Astrocyte (in vitro differentiated cells and primary cell): ENCODE results near the gene IARS2. TPM values are rescaled to one million over a fixed set of nuclear protein-coding genes. Genes with fewer than 3 reads are reported as not detected.

ENCODE experiments used
- DNase-seq: peaks from one replicate; pipeline ENCODE4 v3.0.0-alpha.2; 2010; ENCODE audit warnings: low read depth
- FAIRE-seq: peaks from 2 replicates; lab custom pipeline; 2011; peaks lifted over from hg19 to GRCh38; lab: Jason Lieb, UNC
- H2AFZ ChIP-seq: 2 replicates; pipeline ENCODE4 v1.6.0; 2012; ENCODE audit warnings: low read depth, low read length, inconsistent platforms
- H3K27ac ChIP-seq: 2 replicates; pipeline ENCODE4 v1.5.1; 2011; ENCODE audit warnings: low read depth, low read length, inconsistent platforms
- H3K27me3 ChIP-seq: 2 replicates; pipeline ENCODE4 v1.6.0; 2011; ENCODE audit warnings: low read length, inconsistent platforms; ENCODE audit not compliant: insufficient read depth
- H3K36me3 ChIP-seq: 2 replicates; pipeline ENCODE4 v1.5.1; 2011; ENCODE audit warnings: low read length, inconsistent platforms; ENCODE audit not compliant: insufficient read depth
- H3K4me1 ChIP-seq: 2 replicates; pipeline ENCODE4 v1.5.1; 2011; ENCODE audit warnings: low read length, inconsistent platforms; ENCODE audit not compliant: insufficient read depth
- H3K4me2 ChIP-seq: 2 replicates; pipeline ENCODE4 v1.6.0; 2012; ENCODE audit warnings: low read length, inconsistent platforms
- H3K4me3 ChIP-seq: 2 replicates; pipeline ENCODE4 v1.5.1; 2011; ENCODE audit warnings: low read depth, mild to moderate bottlenecking, low read length, inconsistent platforms; ENCODE audit not compliant: insufficient read depth
- H3K79me2 ChIP-seq: 2 replicates; pipeline ENCODE4 v1.6.0; 2012; ENCODE audit warnings: mild to moderate bottlenecking, low read length, inconsistent platforms; ENCODE audit not compliant: insufficient read depth
- H3K9ac ChIP-seq: 2 replicates; pipeline ENCODE4 v1.6.0; 2012; ENCODE audit warnings: mild to moderate bottlenecking, low read length, inconsistent platforms
- H3K9me3 ChIP-seq: 2 replicates; pipeline ENCODE4 v1.5.1; 2012; ENCODE audit warnings: low read depth, mild to moderate bottlenecking, low read length, inconsistent platforms; ENCODE audit not compliant: insufficient read depth
- H4K20me1 ChIP-seq: 2 replicates; pipeline ENCODE4 v1.6.0; 2012; ENCODE audit warnings: low read length, inconsistent platforms; ENCODE audit not compliant: insufficient read depth
- H3K27ac Mint-ChIP-seq: one replicate; pipeline ENCODE4 v1.8.0; 2021; ENCODE audit warnings: mild to moderate bottlenecking, mixed read lengths; ENCODE audit not compliant: unreplicated experiment
- H3K27me3 Mint-ChIP-seq: one replicate; pipeline ENCODE4 v1.8.0; 2021; ENCODE audit warnings: low read depth, mixed read lengths; ENCODE audit not compliant: unreplicated experiment
- H3K36me3 Mint-ChIP-seq: one replicate; pipeline ENCODE4 v1.8.0; 2021; ENCODE audit warnings: low read depth, mixed read lengths; ENCODE audit not compliant: unreplicated experiment
- H3K4me1 Mint-ChIP-seq: one replicate; pipeline ENCODE4 v1.8.0; 2021; ENCODE audit warnings: low read depth, mixed read lengths; ENCODE audit not compliant: unreplicated experiment
- H3K4me3 Mint-ChIP-seq: one replicate; pipeline ENCODE4 v1.8.0; 2021; ENCODE audit warnings: mild to moderate bottlenecking, moderate library complexity, mixed read lengths; ENCODE audit not compliant: unreplicated experiment
- H3K9me3 Mint-ChIP-seq: one replicate; pipeline ENCODE4 v1.8.0; 2021; ENCODE audit warnings: mild to moderate bottlenecking, mixed read lengths; ENCODE audit not compliant: unreplicated experiment
- CTCF ChIP-seq: IDR thresholded peaks from 2 replicates; pipeline ENCODE4 v1.5.1; 2011; ENCODE audit warnings: low read depth, mild to moderate bottlenecking, inconsistent platforms, low read length, moderate library complexity; ENCODE audit not compliant: insufficient read depth
- EZH2 ChIP-seq: IDR thresholded peaks from 2 replicates; pipeline ENCODE4 v1.6.1; 2012; ENCODE audit warnings: mild to moderate bottlenecking, low read length, inconsistent platforms; ENCODE audit not compliant: insufficient read depth
- total RNA-seq: library from RNA; stranded (reverse); gene quantifications from 2 replicates; pipeline ENCODE4 v1.2.1, GENCODE V29; 2021

The IARS2 gene
- total RNA-seq, 1 donor from 2014 or later = 55.1 TPM

- Mint-ChIP-seq H3K4me1 (peaks cover 2% of the 10 kb centered on the region), H3K4me3 (no peak overlapping the region), H3K36me3 (peaks cover 15% of the 10 kb centered on the region), H3K27ac (no peak overlapping the region), H3K9me3 (no peaks in the 10 kb centered on the region), H3K27me3 (no peaks in the 10 kb centered on the region)
- no peak overlapping the region for H3K9ac ChIP-seq
- H3K27ac ChIP-seq = no peak overlapping the region
- no peak for FAIRE-seq
- no peaks in the 10 kb centered on the region for H3K9me3 ChIP-seq
- no peak overlapping the region for H3K4me2 ChIP-seq
- no peaks in the 10 kb centered on the region for H3K4me1 ChIP-seq
- DNase-seq = no peak
- peaks cover 24% of the 10 kb centered on the region for H3K36me3 ChIP-seq
- no peak overlapping the region for H2AFZ ChIP-seq
- no peaks in the 10 kb centered on the region for H4K20me1 ChIP-seq
- H3K4me3 ChIP-seq = no peak overlapping the region
- TF ChIP-seq EZH2 = no peak
- TF ChIP-seq CTCF = no peak
- no peaks in the 10 kb centered on the region for H3K79me2 ChIP-seq
- no peaks in the 10 kb centered on the region for H3K27me3 ChIP-seq
Measured at GRCh38 chr1:220137019-220137786, 43.3 kb downstream of the IARS2 start.

GRCh38 chr1:220139966-220140365 is 46.0 kb downstream of the IARS2 start:
- DNase-seq (no peak), FAIRE-seq (no peak)
- no peaks in the 10 kb centered on the region for H3K27me3 Mint-ChIP-seq
- H3K4me3 Mint-ChIP-seq = no peak overlapping the region
- no peak overlapping the region for H3K27ac Mint-ChIP-seq
- Histone ChIP-seq H4K20me1 (no peaks in the 10 kb centered on the region), H3K27ac (no peak overlapping the region), H2AFZ (no peak overlapping the region), H3K9ac (no peak overlapping the region), H3K4me3 (no peak overlapping the region), H3K79me2 (no peaks in the 10 kb centered on the region), H3K27me3 (no peaks in the 10 kb centered on the region), H3K4me1 (no peaks in the 10 kb centered on the region), H3K36me3 (peaks cover 18% of the 10 kb centered on the region), H3K4me2 (no peak overlapping the region), H3K9me3 (no peaks in the 10 kb centered on the region)
- TF ChIP-seq CTCF (no peak), EZH2 (no peak)
- H3K9me3 Mint-ChIP-seq = no peaks in the 10 kb centered on the region
- peaks cover 10% of the 10 kb centered on the region for H3K36me3 Mint-ChIP-seq
- peaks cover 2% of the 10 kb centered on the region for H3K4me1 Mint-ChIP-seq

- H3K27me3 ChIP-seq = no peaks in the 10 kb centered on the region
- no peaks in the 10 kb centered on the region for H3K79me2 ChIP-seq
- no peak overlapping the region for H2AFZ ChIP-seq
- Mint-ChIP-seq H3K9me3 (no peaks in the 10 kb centered on the region), H3K27ac (no peak overlapping the region), H3K36me3 (peaks cover 8% of the 10 kb centered on the region), H3K4me1 (no peaks in the 10 kb centered on the region), H3K4me3 (no peak overlapping the region), H3K27me3 (no peaks in the 10 kb centered on the region)
- no peak overlapping the region for H3K9ac ChIP-seq
- FAIRE-seq = no peak
- H3K4me3 ChIP-seq = no peak overlapping the region
- no peaks in the 10 kb centered on the region for H3K9me3 ChIP-seq
- DNase-seq = no peak
- H3K4me1 ChIP-seq = no peaks in the 10 kb centered on the region
- H4K20me1 ChIP-seq = no peaks in the 10 kb centered on the region
- no peak overlapping the region for H3K4me2 ChIP-seq
- TF ChIP-seq CTCF (no peak), EZH2 (no peak)
- peaks cover 31% of the 10 kb centered on the region for H3K36me3 ChIP-seq
- no peak overlapping the region for H3K27ac ChIP-seq
Measured at GRCh38 chr1:220144051-220144450, 50.1 kb downstream of the IARS2 start.
